Measurements from ENCODE around the gene MAP4K5.

MAP4K5 gene

DNA sequence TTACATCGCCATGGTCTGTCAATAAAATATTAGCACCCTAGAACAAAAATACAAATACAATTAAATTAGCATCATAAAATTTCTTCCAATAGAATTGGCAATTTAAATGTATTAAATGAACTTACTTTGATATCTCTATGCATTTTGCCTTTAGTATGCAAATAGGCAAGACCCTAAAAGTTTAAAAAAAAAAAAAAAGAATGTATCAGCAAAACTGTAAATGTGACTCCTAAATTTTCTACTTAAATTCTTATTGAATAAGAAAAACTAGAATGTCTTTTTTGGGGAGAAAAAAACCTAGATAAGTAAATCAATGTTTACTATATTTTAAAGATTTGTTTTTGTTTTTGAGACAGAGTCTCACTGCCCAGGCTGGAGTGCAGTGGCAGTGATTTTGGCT is 56.2 kb downstream of the MAP4K5 start:
- WGBS: 80% methylated on average over 1 of the region's 1 CpG
- H3K4me3 ChIP-seq (ENCODE audit: low read length): no peak overlapping the region
- H3K4me1 ChIP-seq (ENCODE audit: insufficient read depth, low read length): no peaks in the 10 kb centered on the region
- H3K36me3 ChIP-seq (ENCODE audit: insufficient read depth, low read length): peaks cover 53% of the 10 kb centered on the region
- no peak overlapping the region for H3K27ac ChIP-seq (ENCODE audit: low read depth, low read length)
- no peak overlapping the region for H3K9ac ChIP-seq (ENCODE audit: low read depth, low read length)
- no peaks in the 10 kb centered on the region for H3K27me3 ChIP-seq (ENCODE audit: insufficient read depth, low read length)
- H3K9me3 ChIP-seq (ENCODE audit: insufficient read depth, low read depth, low read length): peaks cover 6% of the 10 kb centered on the region; the same call in 1 of the 2 replicates

DNA sequence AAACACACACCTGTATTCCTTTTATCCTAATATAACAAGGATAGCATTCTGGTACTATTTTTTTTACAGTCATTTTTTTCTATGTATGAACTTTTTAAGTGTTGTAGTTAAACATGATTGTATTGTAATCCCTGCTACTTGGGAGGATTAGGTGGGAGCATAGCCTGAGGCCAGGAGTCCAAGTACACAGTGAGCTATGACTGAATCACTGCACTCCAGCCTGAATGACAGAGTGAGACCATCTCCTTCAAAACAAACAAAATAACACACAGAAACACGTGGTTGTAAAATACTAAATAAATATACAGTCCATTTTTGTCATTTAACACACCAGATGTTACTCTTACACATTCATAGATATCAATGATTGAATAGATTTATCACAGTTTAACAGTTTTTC is 56.9 kb downstream of the MAP4K5 start:
- Histone ChIP-seq H3K4me3 (ENCODE audit: low read length) (no peak overlapping the region), H3K27ac (ENCODE audit: low read depth, low read length) (no peak overlapping the region), H3K4me1 (ENCODE audit: insufficient read depth, low read length) (no peaks in the 10 kb centered on the region), H3K9ac (ENCODE audit: low read depth, low read length) (no peak overlapping the region), H3K36me3 (ENCODE audit: insufficient read depth, low read length) (peaks cover 54% of the 10 kb centered on the region), H3K27me3 (ENCODE audit: insufficient read depth, low read length) (no peaks in the 10 kb centered on the region), H3K9me3 (ENCODE audit: insufficient read depth, low read depth, low read length) (peaks cover 6% of the 10 kb centered on the region; the same call in 1 of the 2 replicates)
- WGBS: 100% methylated on average over 1 of the region's 1 CpG

GRCh38 chr14:50471838-50472465 is 60.4 kb downstream of the MAP4K5 start:
- 88% methylated on average over 2 of the region's 6 CpGs for WGBS

GRCh38 chr14:50469982-50470381 is 62.4 kb downstream of the MAP4K5 start:
- no peaks in the 10 kb centered on the region for H3K27me3 ChIP-seq (ENCODE audit: insufficient read depth, low read length)
- H3K9me3 ChIP-seq (ENCODE audit: insufficient read depth, low read depth, low read length): peaks cover 6% of the 10 kb centered on the region; the same call in 1 of the 2 replicates
- H3K4me1 ChIP-seq (ENCODE audit: insufficient read depth, low read length): no peaks in the 10 kb centered on the region
- H3K4me3 ChIP-seq (ENCODE audit: low read length): no peak overlapping the region
- peaks cover 96% of the 10 kb centered on the region for H3K36me3 ChIP-seq (ENCODE audit: insufficient read depth, low read length)
- no peak overlapping the region for H3K27ac ChIP-seq (ENCODE audit: low read depth, low read length)
- 100% methylated on average over 1 of the region's 1 CpG for WGBS
- no peak overlapping the region for H3K9ac ChIP-seq (ENCODE audit: low read depth, low read length)

More at GRCh38 chr14:50471838-50472465, 60.4 kb downstream of the MAP4K5 start:
- Histone ChIP-seq H3K27me3 (ENCODE audit: insufficient read depth, low read length) (no peaks in the 10 kb centered on the region), H3K27ac (ENCODE audit: low read depth, low read length) (no peak overlapping the region), H3K4me3 (ENCODE audit: low read length) (no peak overlapping the region), H3K4me1 (ENCODE audit: insufficient read depth, low read length) (no peaks in the 10 kb centered on the region), H3K9me3 (ENCODE audit: insufficient read depth, low read depth, low read length) (peaks cover 6% of the 10 kb centered on the region; the same call in 1 of the 2 replicates), H3K9ac (ENCODE audit: low read depth, low read length) (no peak overlapping the region), H3K36me3 (ENCODE audit: insufficient read depth, low read length) (peaks cover 87% of the 10 kb centered on the region)

DNA sequence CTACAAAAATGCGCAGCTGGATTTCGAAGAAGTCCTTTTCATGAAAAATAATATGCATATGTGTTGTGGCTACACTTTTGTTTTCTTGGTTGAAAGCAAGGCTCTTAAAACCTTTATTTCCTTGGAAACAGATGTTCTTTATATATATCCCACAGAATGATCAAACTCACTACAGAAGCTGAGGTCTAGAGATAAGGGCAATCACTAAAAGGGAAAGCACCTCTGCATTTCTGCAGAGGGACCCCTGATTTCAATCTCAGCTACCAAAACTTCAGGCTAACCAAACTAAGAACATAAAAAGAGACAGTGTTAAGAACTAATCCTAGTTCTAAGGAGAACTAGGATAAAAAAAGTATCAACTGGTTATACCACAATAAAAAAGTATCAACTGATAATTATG is 70.3 kb downstream of the MAP4K5 start:
- Histone ChIP-seq H3K4me1 (ENCODE audit: insufficient read depth, low read length) (no peaks in the 10 kb centered on the region), H3K9ac (ENCODE audit: low read depth, low read length) (no peak overlapping the region), H3K9me3 (ENCODE audit: insufficient read depth, low read depth, low read length) (no peaks in the 10 kb centered on the region), H3K36me3 (ENCODE audit: insufficient read depth, low read length) (peaks cover 82% of the 10 kb centered on the region), H3K27ac (ENCODE audit: low read depth, low read length) (no peak overlapping the region), H3K4me3 (ENCODE audit: low read length) (no peak overlapping the region), H3K27me3 (ENCODE audit: insufficient read depth, low read length) (no peaks in the 10 kb centered on the region)
- WGBS: no CpG with 5 or more reads among the region's 2 CpGs

DNA sequence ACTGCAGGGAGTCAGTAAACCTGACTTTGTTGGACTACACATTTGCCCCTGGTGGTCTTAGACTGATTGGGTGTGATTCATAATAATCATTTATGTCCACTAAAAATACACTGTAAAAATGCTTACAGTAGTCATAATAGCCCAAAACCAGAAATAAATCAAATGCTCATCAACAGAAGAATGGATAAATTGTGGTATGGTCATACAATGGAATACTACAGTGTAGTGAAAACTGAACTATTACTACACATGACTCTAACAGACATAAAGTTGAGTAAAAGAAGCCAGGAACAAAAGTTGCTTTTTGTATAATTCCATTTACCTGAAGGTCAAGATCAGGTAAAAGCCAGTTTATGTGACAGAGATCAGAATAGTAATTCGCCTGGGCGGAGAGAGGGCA is 78.5 kb downstream of the MAP4K5 start:
- no peak overlapping the region for H3K9ac ChIP-seq (ENCODE audit: low read depth, low read length)

GRCh38 chr14:50452979-50453705 is 79.2 kb downstream of the MAP4K5 start:
- Histone ChIP-seq H3K4me1 (ENCODE audit: insufficient read depth, low read length) (peaks cover 10% of the 10 kb centered on the region), H3K4me3 (ENCODE audit: low read length) (no peak overlapping the region), H3K36me3 (ENCODE audit: insufficient read depth, low read length) (peaks cover 92% of the 10 kb centered on the region), H3K27ac (ENCODE audit: low read depth, low read length) (no peak overlapping the region), H3K9me3 (ENCODE audit: insufficient read depth, low read depth, low read length) (no peaks in the 10 kb centered on the region), H3K27me3 (ENCODE audit: insufficient read depth, low read length) (no peaks in the 10 kb centered on the region), H3K9ac (ENCODE audit: low read depth, low read length) (no peak overlapping the region)
- 94% methylated on average over 3 of the region's 3 CpGs for WGBS

More for the DNA sequence above, 78.5 kb downstream of the MAP4K5 start:
- no peak overlapping the region for H3K4me3 ChIP-seq (ENCODE audit: low read length)
- H3K9me3 ChIP-seq (ENCODE audit: insufficient read depth, low read depth, low read length): no peaks in the 10 kb centered on the region
- H3K36me3 ChIP-seq (ENCODE audit: insufficient read depth, low read length): peaks cover 89% of the 10 kb centered on the region
- no peak overlapping the region for H3K27ac ChIP-seq (ENCODE audit: low read depth, low read length)
- peaks cover 5% of the 10 kb centered on the region for H3K4me1 ChIP-seq (ENCODE audit: insufficient read depth, low read length)
- no peaks in the 10 kb centered on the region for H3K27me3 ChIP-seq (ENCODE audit: insufficient read depth, low read length)
- 98% methylated on average over 2 of the region's 2 CpGs for WGBS

GRCh38 chr14:50452296-50452695 is 80.1 kb downstream of the MAP4K5 start:
- Histone ChIP-seq H3K4me3 (ENCODE audit: low read length) (no peak overlapping the region), H3K9me3 (ENCODE audit: insufficient read depth, low read depth, low read length) (no peaks in the 10 kb centered on the region), H3K4me1 (ENCODE audit: insufficient read depth, low read length) (peaks cover 10% of the 10 kb centered on the region), H3K36me3 (ENCODE audit: insufficient read depth, low read length) (peaks cover 90% of the 10 kb centered on the region), H3K27me3 (ENCODE audit: insufficient read depth, low read length) (no peaks in the 10 kb centered on the region), H3K27ac (ENCODE audit: low read depth, low read length) (no peak overlapping the region), H3K9ac (ENCODE audit: low read depth, low read length) (no peak overlapping the region)
- 100% methylated on average over 1 of the region's 1 CpG for WGBS

DNA sequence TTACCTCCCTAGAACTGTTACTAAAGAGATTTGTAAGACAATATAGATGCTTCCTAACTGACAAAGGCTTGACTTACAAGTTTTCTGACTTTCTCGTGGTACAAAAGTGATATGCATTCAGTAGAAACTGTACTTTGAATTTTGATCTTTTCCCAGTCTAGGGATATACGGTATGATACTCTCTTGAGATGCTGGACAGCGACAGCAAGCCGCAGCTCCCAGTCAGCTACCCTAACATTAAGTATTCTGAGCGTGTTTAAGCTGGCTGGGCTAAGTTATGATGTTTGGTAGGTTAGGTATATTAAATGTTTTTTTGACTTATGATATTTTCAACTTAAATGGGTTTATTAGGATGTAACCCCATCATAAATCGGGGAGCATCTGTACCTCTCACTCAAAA is 80.5 kb downstream of the MAP4K5 start:
- Histone ChIP-seq H3K9me3 (ENCODE audit: insufficient read depth, low read depth, low read length) (no peaks in the 10 kb centered on the region), H3K27me3 (ENCODE audit: insufficient read depth, low read length) (no peaks in the 10 kb centered on the region), H3K27ac (ENCODE audit: low read depth, low read length) (no peak overlapping the region), H3K4me3 (ENCODE audit: low read length) (no peak overlapping the region), H3K4me1 (ENCODE audit: insufficient read depth, low read length) (peaks cover 10% of the 10 kb centered on the region), H3K36me3 (ENCODE audit: insufficient read depth, low read length) (peaks cover 90% of the 10 kb centered on the region), H3K9ac (ENCODE audit: low read depth, low read length) (no peak overlapping the region)
- 96% methylated on average over 5 of the region's 6 CpGs for WGBS

GRCh38 chr14:50447461-50447860 is 84.9 kb downstream of the MAP4K5 start:
- H3K4me3 ChIP-seq (ENCODE audit: low read length): no peak overlapping the region
- no peaks in the 10 kb centered on the region for H3K27me3 ChIP-seq (ENCODE audit: insufficient read depth, low read length)
- H3K27ac ChIP-seq (ENCODE audit: low read depth, low read length): no peak overlapping the region
- peaks cover 91% of the 10 kb centered on the region for H3K36me3 ChIP-seq (ENCODE audit: insufficient read depth, low read length)
- no peak overlapping the region for H3K9ac ChIP-seq (ENCODE audit: low read depth, low read length)
- H3K9me3 ChIP-seq (ENCODE audit: insufficient read depth, low read depth, low read length): no peaks in the 10 kb centered on the region
- H3K4me1 ChIP-seq (ENCODE audit: insufficient read depth, low read length): peaks cover 10% of the 10 kb centered on the region
- whole genome bisulfite sequencing: 92% methylated on average over 1 of the region's 1 CpG

DNA sequence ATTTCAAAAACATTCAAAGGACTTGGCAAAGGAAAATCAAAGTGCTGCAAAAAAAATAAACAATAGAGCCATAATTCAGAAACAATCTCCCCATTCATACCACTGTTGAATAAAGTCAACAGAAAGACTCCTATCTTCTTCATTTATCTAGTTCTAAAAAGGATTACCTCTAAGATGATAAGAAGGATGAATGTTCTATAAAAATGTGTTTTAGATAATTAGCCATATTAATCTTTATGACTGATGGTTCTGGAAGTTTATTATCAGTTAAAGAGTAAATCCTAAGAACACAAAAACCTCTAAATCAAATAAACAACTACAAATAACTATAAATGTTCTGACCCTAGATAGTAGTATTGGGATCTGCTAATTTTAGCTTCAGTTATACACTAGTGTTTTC is 97.8 kb downstream of the MAP4K5 start:
- peaks cover 15% of the 10 kb centered on the region; the same call in 1 of the 2 replicates for H3K9me3 ChIP-seq (ENCODE audit: insufficient read depth, low read depth, low read length)
- no peak overlapping the region for H3K27ac ChIP-seq (ENCODE audit: low read depth, low read length)
- H3K36me3 ChIP-seq (ENCODE audit: insufficient read depth, low read length): peaks cover 79% of the 10 kb centered on the region
- no peak overlapping the region for H3K9ac ChIP-seq (ENCODE audit: low read depth, low read length)
- no peaks in the 10 kb centered on the region for H3K4me1 ChIP-seq (ENCODE audit: insufficient read depth, low read length)
- H3K27me3 ChIP-seq (ENCODE audit: insufficient read depth, low read length): no peaks in the 10 kb centered on the region
- H3K4me3 ChIP-seq (ENCODE audit: low read length): no peak overlapping the region

All from HUES64 (cell line).